HAP-1 (cell line): Measurements from ENCODE around the gene SH2D6.
A peak's percentile ranks its signal among the peaks of the same experiment; 100 is the strongest.

Source experiments
- DNase-seq, 2 experiments: peaks; one replicate each; pipeline ENCODE4 v3.0.0-alpha.2; 2016 to 2020; ENCODE audit warnings: low spot score in 2 of 2
- H3K27me3 ChIP-seq: fragments of 250-450 bp; sonication (Bioruptor Pico); 2 replicates; pipeline ENCODE4 v1.5.1; 2020; ENCODE audit warnings: low read depth, mild to moderate bottlenecking, moderate library complexity
- H3K36me3 ChIP-seq: fragments of 250-450 bp; sonication (Bioruptor Pico); replicated peaks from 2 replicates; pipeline ENCODE4 v1.5.1; 2020; ENCODE audit warnings: mild to moderate bottlenecking
- H3K4me1 ChIP-seq: fragments of 250-450 bp; sonication (Bioruptor Pico); 2 replicates; pipeline ENCODE4 v1.5.1; 2020; ENCODE audit warnings: mild to moderate bottlenecking
- H3K4me3 ChIP-seq: fragments of 250-450 bp; sonication (Bioruptor Pico); 2 replicates; pipeline ENCODE4 v1.5.1; 2020; ENCODE audit warnings: mild to moderate bottlenecking, moderate library complexity
- H3K9me3 ChIP-seq: fragments of 250-450 bp; sonication (Bioruptor Pico); 2 replicates; pipeline ENCODE4 v1.5.1; 2020; ENCODE audit warnings: mild to moderate bottlenecking, moderate library complexity
- in situ Hi-C: fragments of 300-500 bp; cut with MboI; formaldehyde crosslinking; loops from 3 replicates; pipeline ENCODE4 v1.14.3; 2020; ENCODE audit warnings: low sequenced_read_pairs, inconsistent platforms, mixed read lengths

Gene SH2D6

GRCh38 chr2:85421260-85422071, 3.0 kb downstream of the SH2D6 start:
- Histone ChIP-seq H3K4me1 (peaks cover 24% of the 10 kb centered on the region), H3K36me3 (no peaks in the 10 kb centered on the region), H3K9me3 (no peaks in the 10 kb centered on the region), H3K4me3 (no peak overlapping the region), H3K27me3 (no peaks in the 10 kb centered on the region)
- in situ Hi-C loops, result no loop called here
- DNase-seq, result no peak

GRCh38 chr2:85422072-85422457, 3.6 kb downstream of the SH2D6 start:
- in situ Hi-C loops, result no loop called here
- H3K27me3 ChIP-seq, result no peaks in the 10 kb centered on the region
- peaks cover 24% of the 10 kb centered on the region for H3K4me1 ChIP-seq
- no peaks in the 10 kb centered on the region for H3K36me3 ChIP-seq
- no peaks in the 10 kb centered on the region for H3K9me3 ChIP-seq
- no peak overlapping the region for H3K4me3 ChIP-seq
- no peak for DNase-seq

DNA sequence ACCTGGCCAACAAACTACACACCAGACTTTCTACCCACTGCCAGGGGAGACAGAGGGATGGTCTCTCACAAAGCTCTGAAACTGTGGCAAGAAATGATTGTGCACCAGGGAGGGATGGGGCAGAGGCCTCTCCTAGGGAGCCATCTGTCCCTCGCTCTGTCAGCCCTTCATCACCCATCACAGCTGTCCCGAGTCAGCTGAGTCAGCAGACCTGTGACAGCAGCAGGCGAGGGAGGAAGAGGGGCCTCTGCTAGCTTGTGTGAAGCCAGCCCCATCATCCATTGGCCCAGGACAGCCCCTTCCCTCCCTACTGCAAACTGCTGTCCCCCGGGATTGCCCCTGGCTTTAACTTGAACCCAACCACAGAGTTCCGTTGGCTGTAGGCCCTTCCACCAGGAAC, 5.0 kb downstream of the SH2D6 start:
- Histone ChIP-seq H3K4me1 (peaks cover 28% of the 10 kb centered on the region), H3K9me3 (no peaks in the 10 kb centered on the region), H3K36me3 (no peaks in the 10 kb centered on the region), H3K4me3 (no peak overlapping the region), H3K27me3 (no peaks in the 10 kb centered on the region)
- DNase-seq, result no peak
- in situ Hi-C loops, result no loop called here

DNA sequence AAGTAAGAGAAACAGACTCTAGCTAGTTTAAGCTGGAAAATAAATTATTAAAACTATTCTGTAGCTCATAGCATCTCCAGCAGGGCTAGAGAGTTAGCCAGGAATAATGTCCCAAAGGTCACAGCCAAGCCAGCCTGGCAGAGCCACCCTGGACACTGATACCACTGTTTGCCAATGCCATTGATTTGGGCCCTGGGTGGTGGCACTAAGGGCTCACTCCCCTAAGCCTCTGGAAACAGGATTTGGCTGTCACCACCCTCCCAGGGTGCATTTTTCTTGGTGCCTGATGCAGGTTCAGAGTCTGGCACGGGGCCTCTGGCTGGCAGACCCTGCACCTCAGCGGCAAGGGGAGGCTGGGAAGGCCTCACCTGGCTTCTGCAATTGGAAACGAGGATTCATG, 7.1 kb downstream of the SH2D6 start:
- no peak overlapping the region for H3K4me3 ChIP-seq
- no peaks in the 10 kb centered on the region for H3K9me3 ChIP-seq
- no peaks in the 10 kb centered on the region for H3K27me3 ChIP-seq
- in situ Hi-C loops, result no loop called here
- no peaks in the 10 kb centered on the region for H3K36me3 ChIP-seq
- peaks cover 18% of the 10 kb centered on the region for H3K4me1 ChIP-seq
- DNase-seq, result no peak

- in situ Hi-C loops, result no loop called here
- Histone ChIP-seq H3K36me3 (no peaks in the 10 kb centered on the region), H3K27me3 (no peaks in the 10 kb centered on the region), H3K9me3 (no peaks in the 10 kb centered on the region), H3K4me1 (peaks cover 13% of the 10 kb centered on the region), H3K4me3 (no peak overlapping the region)
- no peak for DNase-seq
These were observed 8.9 kb downstream of the SH2D6 start for GRCh38 chr2:85427300-85427835.

- Histone ChIP-seq H3K4me3 (no peak overlapping the region), H3K36me3 (no peaks in the 10 kb centered on the region), H3K4me1 (peaks cover 13% of the 10 kb centered on the region), H3K9me3 (no peaks in the 10 kb centered on the region), H3K27me3 (no peaks in the 10 kb centered on the region)
- in situ Hi-C loops, result no loop called here
- peak in 1 of 2 experiments; percentile 27 for DNase-seq
These were observed 9.9 kb downstream of the SH2D6 start for GRCh38 chr2:85428343-85428881.

GRCh38 chr2:85429213-85429923, 10.9 kb downstream of the SH2D6 start:
- H3K4me3 ChIP-seq, result no peak overlapping the region
- no peaks in the 10 kb centered on the region for H3K27me3 ChIP-seq
- DNase-seq, result no peak
- in situ Hi-C loops, result no loop called here
- peaks cover 13% of the 10 kb centered on the region for H3K4me1 ChIP-seq
- H3K36me3 ChIP-seq, result no peaks in the 10 kb centered on the region
- no peaks in the 10 kb centered on the region for H3K9me3 ChIP-seq

DNA sequence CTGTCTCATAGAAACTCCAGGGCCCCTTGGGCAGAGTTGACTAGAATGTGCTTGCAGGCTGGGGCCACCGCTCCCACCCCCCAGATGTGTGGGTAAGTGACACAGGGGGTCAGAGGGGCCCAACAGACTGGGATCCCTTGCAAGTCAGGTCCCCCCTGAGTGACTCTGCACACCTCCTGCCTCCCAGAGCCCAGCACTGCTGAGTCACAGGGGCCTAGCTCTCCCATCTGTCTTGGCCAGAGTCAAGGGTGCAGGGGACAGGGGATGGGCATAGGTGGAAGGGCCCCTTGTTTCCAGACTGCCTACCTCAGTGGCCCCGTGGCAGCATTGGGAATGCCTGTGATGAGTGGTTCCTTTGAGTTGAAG, 11.4 kb downstream of the SH2D6 start:
- Histone ChIP-seq H3K27me3 (no peaks in the 10 kb centered on the region), H3K4me3 (no peak overlapping the region), H3K4me1 (peaks cover 13% of the 10 kb centered on the region), H3K36me3 (no peaks in the 10 kb centered on the region), H3K9me3 (no peaks in the 10 kb centered on the region)
- in situ Hi-C loops, result loop anchor here (10.0 kb wide), 1 partner anchor 185 kb away; the partner anchor contains the start of genes C2orf68 and USP39
- DNase-seq, result no peak

DNA sequence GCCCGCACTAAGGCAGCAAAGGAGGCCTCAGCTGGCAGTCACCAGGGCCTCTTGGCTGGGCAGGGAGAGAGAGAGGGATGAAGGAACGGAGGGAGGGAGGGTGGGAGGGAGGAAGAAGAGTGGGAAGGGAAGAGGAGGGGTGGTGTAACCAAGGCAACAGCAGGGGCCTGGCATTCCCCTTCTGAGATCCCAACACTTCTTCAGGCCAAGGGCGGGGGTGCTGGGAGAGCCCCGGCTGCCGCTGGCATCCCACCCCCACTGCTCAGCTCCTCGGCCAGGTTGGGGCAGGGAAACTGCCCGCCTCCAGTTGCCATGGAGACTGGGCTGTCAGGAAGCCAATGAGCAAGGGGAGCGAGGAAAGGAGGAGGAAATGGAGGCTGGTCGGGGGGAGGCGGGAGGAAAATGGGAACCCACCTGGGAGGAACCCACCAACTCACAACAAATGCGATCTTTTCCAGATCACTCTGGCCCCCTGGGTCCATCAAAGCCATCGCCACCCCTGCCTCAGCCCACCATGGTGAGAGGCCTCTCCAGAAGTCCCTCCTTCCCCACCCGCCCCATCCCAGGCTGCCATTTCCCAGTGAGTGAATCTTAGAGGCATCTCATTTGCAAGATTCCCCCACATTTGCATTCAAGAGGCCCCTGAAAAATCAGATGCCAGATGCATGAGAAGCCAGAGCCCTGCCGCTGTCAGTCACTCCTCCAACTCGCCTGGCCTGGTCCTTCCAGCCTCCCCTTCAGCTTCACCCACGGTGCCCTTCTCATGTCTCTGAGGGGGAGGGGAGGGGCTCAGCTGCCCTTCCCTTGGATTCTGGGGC, 12.4 kb downstream of the SH2D6 start:
- no peak for DNase-seq
- no peaks in the 10 kb centered on the region for H3K9me3 ChIP-seq
- peaks cover 13% of the 10 kb centered on the region for H3K4me1 ChIP-seq
- H3K4me3 ChIP-seq, result no peak overlapping the region
- H3K36me3 ChIP-seq, result no peaks in the 10 kb centered on the region
- H3K27me3 ChIP-seq, result no peaks in the 10 kb centered on the region
- in situ Hi-C loops, result loop anchor here (10.0 kb wide), 1 partner anchor 184 kb away; the partner anchor contains the start of genes C2orf68 and USP39

DNA sequence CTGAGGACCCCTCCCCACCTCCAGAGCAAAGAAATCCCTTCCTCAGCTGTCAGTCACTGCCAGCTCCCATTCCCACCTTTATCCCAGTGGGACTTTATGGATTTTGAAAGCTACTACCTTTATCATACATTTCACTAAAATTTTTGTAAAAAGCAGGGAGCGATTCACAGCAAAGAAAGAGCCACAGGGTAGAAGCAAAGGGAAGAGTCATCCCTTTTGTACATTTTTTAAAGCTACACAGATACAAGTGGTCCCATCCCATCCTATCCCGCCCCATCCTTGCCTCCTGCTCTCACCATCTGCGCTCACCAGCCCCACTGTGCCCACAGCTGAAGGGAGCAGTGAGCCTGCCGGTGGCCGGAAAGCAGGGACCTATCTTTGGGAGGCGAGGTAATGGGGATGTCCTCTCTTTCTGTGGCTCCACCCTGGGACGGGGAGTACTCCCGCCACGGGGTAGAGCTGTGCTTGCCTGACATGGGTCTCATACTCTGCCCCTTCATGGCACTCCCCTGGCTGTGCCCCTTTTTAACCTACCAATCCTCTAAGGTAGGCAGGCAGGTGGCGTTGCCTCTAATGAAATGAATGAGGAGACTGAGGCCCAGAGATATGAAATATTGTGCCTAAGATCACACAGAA, 13.2 kb downstream of the SH2D6 start:
- in situ Hi-C loops, result loop anchor here (10.0 kb wide), 1 partner anchor 183 kb away; the partner anchor contains the start of genes C2orf68 and USP39
- H3K36me3 ChIP-seq, result no peaks in the 10 kb centered on the region
- no peak overlapping the region for H3K4me3 ChIP-seq
- no peaks in the 10 kb centered on the region for H3K27me3 ChIP-seq
- H3K4me1 ChIP-seq, result peaks cover 13% of the 10 kb centered on the region
- no peaks in the 10 kb centered on the region for H3K9me3 ChIP-seq
- no peak for DNase-seq

- H3K27me3 ChIP-seq, result no peaks in the 10 kb centered on the region
- no peaks in the 10 kb centered on the region for H3K9me3 ChIP-seq
- DNase-seq, result no peak
These were observed 15.1 kb downstream of the SH2D6 start for GRCh38 chr2:85433511-85434089.

DNA sequence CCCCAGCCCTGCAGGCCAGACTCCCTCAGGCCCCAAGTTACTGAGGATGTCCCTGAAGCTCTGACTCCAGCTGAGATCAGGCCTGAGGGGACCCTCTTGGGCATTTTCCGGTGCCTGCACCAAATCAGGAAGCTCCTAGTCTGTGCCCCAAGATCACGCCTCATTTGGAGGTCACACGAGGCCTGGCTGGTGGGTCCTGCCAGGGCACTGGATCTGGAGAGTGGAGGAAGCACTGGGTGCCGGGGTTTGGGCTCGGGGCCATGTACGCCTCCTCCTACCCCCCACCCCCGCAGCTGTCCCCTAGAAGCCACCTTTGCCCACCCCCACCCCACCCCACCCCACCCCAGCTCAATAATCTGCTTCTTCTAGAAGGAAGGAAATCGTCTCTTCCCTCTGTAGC, 16.2 kb downstream of the SH2D6 start:
- no peak overlapping the region for H3K4me3 ChIP-seq
- H3K4me1 ChIP-seq, result peaks cover 15% of the 10 kb centered on the region
- H3K27me3 ChIP-seq, result no peaks in the 10 kb centered on the region
- H3K36me3 ChIP-seq, result no peaks in the 10 kb centered on the region
- in situ Hi-C loops, result loop anchor here (10.0 kb wide), 1 partner anchor 180 kb away; the partner anchor contains the start of genes C2orf68 and USP39
- no peak for DNase-seq
- no peaks in the 10 kb centered on the region for H3K9me3 ChIP-seq

More at GRCh38 chr2:85433511-85434089, 15.1 kb downstream of the SH2D6 start:
- no peaks in the 10 kb centered on the region for H3K36me3 ChIP-seq
- H3K4me1 ChIP-seq, result peaks cover 18% of the 10 kb centered on the region
- in situ Hi-C loops, result loop anchor here (10.0 kb wide), 1 partner anchor 181 kb away; the partner anchor contains the start of genes C2orf68 and USP39
- H3K4me3 ChIP-seq, result no peak overlapping the region
